GM18499 (cell line): ENCODE measurements around the gene IFITM1.
"Not testable (repeated sequence)": the region's sequence is repeated elsewhere in the genome, so short reads cannot be mapped to it uniquely, and the experiment has no call there.

Experiments used
- ATAC-seq: cut with Tn5 transposase; IDR thresholded peaks from one replicate; pipeline ENCODE4 v1.9.1; 2021; ENCODE audit warnings: moderate number of reproducible peaks; ENCODE audit not compliant: insufficient read depth, unreplicated experiment

Gene IFITM1

GRCh38 chr11:324593-325517 lies 11.0 kb downstream of the IFITM1 start:
- not testable (repeated sequence) for ATAC-seq

- no peak for ATAC-seq
Measured at GRCh38 chr11:325796-326591, 12.2 kb downstream of the IFITM1 start.

GRCh38 chr11:326592-326841 lies 12.7 kb downstream of the IFITM1 start:
- ATAC-seq = no peak

- ATAC-seq = peak; percentile 61
Measured at GRCh38 chr11:326842-327580, 13.2 kb downstream of the IFITM1 start.

- ATAC-seq = no peak
Measured at GRCh38 chr11:327581-327923, 13.7 kb downstream of the IFITM1 start.

- ATAC-seq = no peak
Measured at GRCh38 chr11:328012-328411, 14.2 kb downstream of the IFITM1 start.

- ATAC-seq = not testable (repeated sequence)
Measured at GRCh38 chr11:328516-329100, 14.8 kb downstream of the IFITM1 start.

- no peak for ATAC-seq
Measured at GRCh38 chr11:329886-330253, 16.0 kb downstream of the IFITM1 start.

GRCh38 chr11:330307-330693 lies 16.5 kb downstream of the IFITM1 start:
- no peak for ATAC-seq

- ATAC-seq = no peak
Measured at GRCh38 chr11:330694-331357, 17.0 kb downstream of the IFITM1 start.

- no peak for ATAC-seq
Measured at GRCh38 chr11:331358-332060, 17.7 kb downstream of the IFITM1 start.

- no peak for ATAC-seq
Measured at GRCh38 chr11:332651-333480, 19.0 kb downstream of the IFITM1 start.

GRCh38 chr11:333616-334263 lies 19.9 kb downstream of the IFITM1 start:
- not testable (repeated sequence) for ATAC-seq

GRCh38 chr11:334264-334994 lies 20.6 kb downstream of the IFITM1 start:
- no peak for ATAC-seq

GRCh38 chr11:335779-336658 lies 22.2 kb downstream of the IFITM1 start:
- ATAC-seq = no peak

- no peak for ATAC-seq
Measured at GRCh38 chr11:336659-337198, 22.9 kb downstream of the IFITM1 start.
